ENCODE measurements around the gene FLNA. TPM values are rescaled to one million over a fixed set of nuclear protein-coding genes. Genes with fewer than 3 reads are reported as not detected.

Gene FLNA
- total and polyA plus RNA-seq, 4 donors, result 187 to 384 (median 237) TPM

- no peaks in the 10 kb centered on the region for H3K9me3 ChIP-seq (ENCODE audit: control insufficient read depth, insufficient read depth, low read length)
- H3K27ac ChIP-seq (ENCODE audit: low read depth, low read length), result peak overlapping the region; percentile 92
- peak in 2 of 6 donors; percentile 78 to 90 for DNase-seq (ENCODE audit: low read depth in 4 of 6, low spot score in 6 of 6)
- no peaks in the 10 kb centered on the region for H3K27me3 ChIP-seq (ENCODE audit: control insufficient read depth, insufficient read depth, low read length)
- H3K36me3 ChIP-seq (ENCODE audit: control insufficient read depth, insufficient read depth, low read length), result peaks cover 42% of the 10 kb centered on the region
- peaks cover 66% of the 10 kb centered on the region for H3K4me1 ChIP-seq (ENCODE audit: control insufficient read depth, insufficient read depth, low read length)
- WGBS (ENCODE audit: insufficient coverage), result 43% methylated on average over 9 of the region's 13 CpGs
- H3K4me3 ChIP-seq (ENCODE audit: low read depth, low read length), result peak overlapping the region; percentile 77
These were observed 4.8 kb downstream of the FLNA start for GRCh38 chrX:154369449-154370299.

GRCh38 chrX:154368630-154369448 is 5.6 kb downstream of the FLNA start:
- Histone ChIP-seq H3K27ac (ENCODE audit: low read depth, low read length) (peak overlapping the region; percentile 92), H3K4me1 (ENCODE audit: control insufficient read depth, insufficient read depth, low read length) (peaks cover 61% of the 10 kb centered on the region), H3K36me3 (ENCODE audit: control insufficient read depth, insufficient read depth, low read length) (peaks cover 51% of the 10 kb centered on the region), H3K4me3 (ENCODE audit: low read depth, low read length) (peak overlapping the region; percentile 45), H3K9me3 (ENCODE audit: control insufficient read depth, insufficient read depth, low read length) (no peaks in the 10 kb centered on the region), H3K27me3 (ENCODE audit: control insufficient read depth, insufficient read depth, low read length) (no peaks in the 10 kb centered on the region)
- peak in 1 of 6 donors; percentile 42 for DNase-seq (ENCODE audit: low read depth in 4 of 6, low spot score in 6 of 6)
- WGBS (ENCODE audit: insufficient coverage), result 42% methylated on average over 10 of the region's 16 CpGs

- no peaks in the 10 kb centered on the region for H3K27me3 ChIP-seq (ENCODE audit: control insufficient read depth, insufficient read depth, low read length)
- H3K9me3 ChIP-seq (ENCODE audit: control insufficient read depth, insufficient read depth, low read length), result no peaks in the 10 kb centered on the region
- DNase-seq (ENCODE audit: low read depth in 4 of 6, low spot score in 6 of 6), result no peak
- H3K27ac ChIP-seq (ENCODE audit: low read depth, low read length), result no peak overlapping the region
- 88% methylated on average over 30 of the region's 31 CpGs for WGBS (ENCODE audit: insufficient coverage)
- peaks cover 62% of the 10 kb centered on the region for H3K36me3 ChIP-seq (ENCODE audit: control insufficient read depth, insufficient read depth, low read length)
- H3K4me1 ChIP-seq (ENCODE audit: control insufficient read depth, insufficient read depth, low read length), result peaks cover 50% of the 10 kb centered on the region
- H3K4me3 ChIP-seq (ENCODE audit: low read depth, low read length), result no peak overlapping the region
These were observed 6.7 kb downstream of the FLNA start for GRCh38 chrX:154367474-154368308.

GRCh38 chrX:154366666-154367055 is 7.8 kb downstream of the FLNA start:
- Histone ChIP-seq H3K27me3 (ENCODE audit: control insufficient read depth, insufficient read depth, low read length) (no peaks in the 10 kb centered on the region), H3K27ac (ENCODE audit: low read depth, low read length) (no peak overlapping the region), H3K4me1 (ENCODE audit: control insufficient read depth, insufficient read depth, low read length) (peaks cover 40% of the 10 kb centered on the region), H3K9me3 (ENCODE audit: control insufficient read depth, insufficient read depth, low read length) (no peaks in the 10 kb centered on the region), H3K4me3 (ENCODE audit: low read depth, low read length) (no peak overlapping the region), H3K36me3 (ENCODE audit: control insufficient read depth, insufficient read depth, low read length) (peaks cover 73% of the 10 kb centered on the region)
- 86% methylated on average over 11 of the region's 11 CpGs for WGBS (ENCODE audit: insufficient coverage)
- no peak for DNase-seq (ENCODE audit: low read depth in 4 of 6, low spot score in 6 of 6)

GRCh38 chrX:154365997-154366665 is 8.3 kb downstream of the FLNA start:
- Histone ChIP-seq H3K4me3 (ENCODE audit: low read depth, low read length) (no peak overlapping the region), H3K27ac (ENCODE audit: low read depth, low read length) (no peak overlapping the region), H3K9me3 (ENCODE audit: control insufficient read depth, insufficient read depth, low read length) (no peaks in the 10 kb centered on the region), H3K27me3 (ENCODE audit: control insufficient read depth, insufficient read depth, low read length) (no peaks in the 10 kb centered on the region), H3K36me3 (ENCODE audit: control insufficient read depth, insufficient read depth, low read length) (peaks cover 78% of the 10 kb centered on the region), H3K4me1 (ENCODE audit: control insufficient read depth, insufficient read depth, low read length) (peaks cover 36% of the 10 kb centered on the region)
- DNase-seq (ENCODE audit: low read depth in 4 of 6, low spot score in 6 of 6), result no peak
- WGBS (ENCODE audit: insufficient coverage), result 89% methylated on average over 32 of the region's 32 CpGs

GRCh38 chrX:154365052-154365600 is 9.3 kb downstream of the FLNA start:
- Histone ChIP-seq H3K9me3 (ENCODE audit: control insufficient read depth, insufficient read depth, low read length) (no peaks in the 10 kb centered on the region), H3K27me3 (ENCODE audit: control insufficient read depth, insufficient read depth, low read length) (no peaks in the 10 kb centered on the region), H3K36me3 (ENCODE audit: control insufficient read depth, insufficient read depth, low read length) (peaks cover 85% of the 10 kb centered on the region), H3K4me1 (ENCODE audit: control insufficient read depth, insufficient read depth, low read length) (peaks cover 36% of the 10 kb centered on the region), H3K4me3 (ENCODE audit: low read depth, low read length) (no peak overlapping the region), H3K27ac (ENCODE audit: low read depth, low read length) (no peak overlapping the region)
- no peak for DNase-seq (ENCODE audit: low read depth in 4 of 6, low spot score in 6 of 6)
- 84% methylated on average over 19 of the region's 20 CpGs for WGBS (ENCODE audit: insufficient coverage)

- no peak for DNase-seq (ENCODE audit: low read depth in 4 of 6, low spot score in 6 of 6)
- WGBS (ENCODE audit: insufficient coverage), result 87% methylated on average over 20 of the region's 20 CpGs
- peaks cover 25% of the 10 kb centered on the region for H3K4me1 ChIP-seq (ENCODE audit: control insufficient read depth, insufficient read depth, low read length)
- peaks cover 94% of the 10 kb centered on the region for H3K36me3 ChIP-seq (ENCODE audit: control insufficient read depth, insufficient read depth, low read length)
- no peaks in the 10 kb centered on the region for H3K27me3 ChIP-seq (ENCODE audit: control insufficient read depth, insufficient read depth, low read length)
- H3K4me3 ChIP-seq (ENCODE audit: low read depth, low read length), result no peak overlapping the region
- H3K27ac ChIP-seq (ENCODE audit: low read depth, low read length), result no peak overlapping the region
- H3K9me3 ChIP-seq (ENCODE audit: control insufficient read depth, insufficient read depth, low read length), result no peaks in the 10 kb centered on the region
These were observed 10.6 kb downstream of the FLNA start for GRCh38 chrX:154363706-154364439.

- H3K9me3 ChIP-seq (ENCODE audit: control insufficient read depth, insufficient read depth, low read length), result no peaks in the 10 kb centered on the region
- 89% methylated on average over 30 of the region's 30 CpGs for WGBS (ENCODE audit: insufficient coverage)
- no peak for DNase-seq (ENCODE audit: low read depth in 4 of 6, low spot score in 6 of 6)
- peaks cover 97% of the 10 kb centered on the region for H3K36me3 ChIP-seq (ENCODE audit: control insufficient read depth, insufficient read depth, low read length)
- peaks cover 9% of the 10 kb centered on the region for H3K4me1 ChIP-seq (ENCODE audit: control insufficient read depth, insufficient read depth, low read length)
- no peak overlapping the region for H3K4me3 ChIP-seq (ENCODE audit: low read depth, low read length)
- H3K27ac ChIP-seq (ENCODE audit: low read depth, low read length), result no peak overlapping the region
- no peaks in the 10 kb centered on the region for H3K27me3 ChIP-seq (ENCODE audit: control insufficient read depth, insufficient read depth, low read length)
These were observed 12.2 kb downstream of the FLNA start for GRCh38 chrX:154362085-154362742.

Measured in spinal cord (tissue), 10 donors.